ENCODE results near the gene PTH1R. TPM values are rescaled to one million over a fixed set of nuclear protein-coding genes. Genes with fewer than 3 reads are reported as not detected.

The PTH1R gene
- total RNA-seq, 2 donors from 2014 or later, result 0.69 to 4.8 TPM

GRCh38 chr3:46835054-46835453 is 42.5 kb upstream of the PTH1R start:
- no peak overlapping the region for H3K27ac Mint-ChIP-seq
- H3K27ac ChIP-seq (ENCODE audit: low read depth, low read length), result no peak overlapping the region

DNA sequence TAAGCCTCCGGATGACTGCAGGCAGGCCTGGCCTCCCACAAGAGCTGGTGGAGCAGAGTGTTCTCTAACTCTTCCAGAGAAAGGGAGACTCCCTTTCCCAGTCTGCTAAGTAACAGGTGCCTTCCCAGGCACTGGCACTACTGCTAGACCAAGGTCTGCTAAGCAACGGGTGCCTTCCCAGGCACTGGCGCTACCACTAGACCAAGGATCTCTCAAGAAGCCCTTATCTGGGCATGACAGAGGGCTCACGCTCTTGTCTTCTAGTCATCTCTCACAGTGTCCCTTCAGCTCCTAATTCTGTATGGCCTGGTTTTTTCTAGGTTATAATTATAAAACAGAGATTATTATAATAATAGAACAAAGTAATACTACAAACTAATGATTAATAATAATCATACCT is 42.0 kb upstream of the PTH1R start:
- Histone ChIP-seq H3K4me3 (ENCODE audit: low read length) (no peak overlapping the region), H3K27ac (ENCODE audit: low read depth, low read length) (no peak overlapping the region), H3K27me3 (ENCODE audit: control insufficient read depth, insufficient read depth, low read length, poor library complexity, severe bottlenecking) (no peaks in the 10 kb centered on the region), H3K9me3 (ENCODE audit: control insufficient read depth, low read length) (peaks cover 32% of the 10 kb centered on the region), H3K9ac (ENCODE audit: extremely low read depth, low read length, poor library complexity, severe bottlenecking) (no peak overlapping the region), H3K4me1 (ENCODE audit: control insufficient read depth, insufficient read depth, low read length) (no peaks in the 10 kb centered on the region), H3K36me3 (ENCODE audit: control insufficient read depth, insufficient read depth, low read length) (no peaks in the 10 kb centered on the region)
- Mint-ChIP-seq H3K27ac (no peak overlapping the region), H3K9me3 (peaks cover 32% of the 10 kb centered on the region), H3K4me1 (peaks cover 8% of the 10 kb centered on the region), H3K4me3 (no peak overlapping the region), H3K36me3 (ENCODE audit: low read depth) (peaks cover 10% of the 10 kb centered on the region), H3K27me3 (ENCODE audit: insufficient read depth) (peaks cover 3% of the 10 kb centered on the region)
- no peak for TF ChIP-seq CTCF (conservative IDR thresholded peaks at IDR 0.05)
- whole genome bisulfite sequencing, 2 experiments (ENCODE audit: insufficient coverage in 1 of 2, insufficient read length in 1 of 2), result 83 to 94% methylated on average over 3 to 4 of the region's 4 CpGs
- no peak for DNase-seq

More at GRCh38 chr3:46835054-46835453, 42.5 kb upstream of the PTH1R start:
- Mint-ChIP-seq H3K27me3 (ENCODE audit: insufficient read depth) (peaks cover 3% of the 10 kb centered on the region), H3K4me1 (peaks cover 13% of the 10 kb centered on the region), H3K4me3 (no peak overlapping the region), H3K9me3 (peaks cover 27% of the 10 kb centered on the region), H3K36me3 (ENCODE audit: low read depth) (peaks cover 10% of the 10 kb centered on the region)
- H3K36me3 ChIP-seq (ENCODE audit: control insufficient read depth, insufficient read depth, low read length), result no peaks in the 10 kb centered on the region
- WGBS, 2 experiments (ENCODE audit: insufficient coverage in 1 of 2, insufficient read length in 1 of 2), result 85 to 91% methylated on average over 8 to 12 of the region's 12 CpGs
- H3K9ac ChIP-seq (ENCODE audit: extremely low read depth, low read length, poor library complexity, severe bottlenecking), result no peak overlapping the region
- TF ChIP-seq CTCF (conservative IDR thresholded peaks at IDR 0.05), result no peak
- H3K4me3 ChIP-seq (ENCODE audit: low read length), result no peak overlapping the region
- no peaks in the 10 kb centered on the region for H3K27me3 ChIP-seq (ENCODE audit: control insufficient read depth, insufficient read depth, low read length, poor library complexity, severe bottlenecking)
- no peaks in the 10 kb centered on the region for H3K4me1 ChIP-seq (ENCODE audit: control insufficient read depth, insufficient read depth, low read length)
- peaks cover 28% of the 10 kb centered on the region for H3K9me3 ChIP-seq (ENCODE audit: control insufficient read depth, low read length)
- DNase-seq, result no peak

- no peaks in the 10 kb centered on the region for H3K4me1 ChIP-seq (ENCODE audit: control insufficient read depth, insufficient read depth, low read length)
- Mint-ChIP-seq H3K36me3 (ENCODE audit: low read depth) (peaks cover 11% of the 10 kb centered on the region), H3K9me3 (peaks cover 58% of the 10 kb centered on the region), H3K4me3 (no peak overlapping the region), H3K4me1 (no peaks in the 10 kb centered on the region), H3K27me3 (ENCODE audit: insufficient read depth) (peaks cover 3% of the 10 kb centered on the region), H3K27ac (no peak overlapping the region)
- no peak overlapping the region for H3K9ac ChIP-seq (ENCODE audit: extremely low read depth, low read length, poor library complexity, severe bottlenecking)
- TF ChIP-seq CTCF (conservative IDR thresholded peaks at IDR 0.05), result no peak
- no peak for DNase-seq
- H3K27me3 ChIP-seq (ENCODE audit: control insufficient read depth, insufficient read depth, low read length, poor library complexity, severe bottlenecking), result no peaks in the 10 kb centered on the region
- H3K4me3 ChIP-seq (ENCODE audit: low read length), result no peak overlapping the region
- WGBS, 2 experiments (ENCODE audit: insufficient coverage in 1 of 2, insufficient read length in 1 of 2), result 80 to 100% methylated on average over 1 to 2 of the region's 2 CpGs
- H3K9me3 ChIP-seq (ENCODE audit: control insufficient read depth, low read length), result peaks cover 59% of the 10 kb centered on the region
- no peak overlapping the region for H3K27ac ChIP-seq (ENCODE audit: low read depth, low read length)
- H3K36me3 ChIP-seq (ENCODE audit: control insufficient read depth, insufficient read depth, low read length), result no peaks in the 10 kb centered on the region
Measured at GRCh38 chr3:46838301-46838700, 39.2 kb upstream of the PTH1R start.
